ENCODE data around the gene ACOT13.
"Not testable (repeated sequence)": the region's sequence is repeated elsewhere in the genome, so short reads cannot be mapped to it uniquely, and the experiment has no call there.

Gene ACOT13

GRCh38 chr6:24663189-24663588, 3.7 kb upstream of the ACOT13 start:
- DNase-seq = no peak

DNA sequence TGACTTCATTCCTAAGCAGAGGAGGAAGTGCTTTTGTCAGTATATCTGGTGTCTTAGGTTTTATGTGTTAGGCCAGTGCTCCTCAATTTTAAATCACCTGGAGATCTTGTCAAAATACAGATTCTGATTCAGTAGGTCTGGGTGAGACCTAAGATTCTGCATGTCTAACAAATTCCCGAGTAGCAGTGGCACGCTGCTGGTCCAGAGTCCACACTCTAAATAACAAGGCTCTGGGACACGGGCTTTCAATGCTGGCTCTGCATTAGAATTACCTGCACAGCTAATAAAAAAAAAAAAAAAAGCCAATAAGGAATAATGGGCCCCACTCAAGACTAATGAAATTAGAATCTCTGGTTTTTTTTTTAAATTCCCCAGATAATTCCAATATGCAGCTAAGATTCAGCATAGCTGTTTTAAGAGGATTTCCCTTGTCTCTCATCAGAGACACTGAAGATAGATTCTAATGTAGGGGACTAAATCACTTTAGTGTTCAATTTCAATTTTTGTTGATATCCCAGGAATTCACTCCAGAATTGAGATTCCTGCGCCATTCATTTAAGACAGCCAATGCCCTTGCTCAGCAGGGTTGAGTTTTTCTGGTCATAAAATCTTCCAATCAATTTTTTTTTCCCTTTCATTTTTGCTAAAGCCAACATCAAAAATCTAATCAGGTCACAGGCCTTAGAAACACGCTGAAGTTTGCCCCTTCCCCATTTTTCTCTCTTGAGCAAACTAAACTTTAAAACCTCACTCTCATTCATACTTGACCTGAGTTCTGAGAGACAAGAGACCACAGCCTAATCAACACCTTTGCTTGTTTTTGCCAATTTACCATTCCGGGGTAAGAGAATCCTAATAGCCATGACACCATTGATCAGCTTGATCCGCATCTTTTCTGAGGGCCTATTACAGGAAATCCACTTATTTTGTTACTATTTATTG, 2.6 kb upstream of the ACOT13 start:
- DNase-seq = no peak

DNA sequence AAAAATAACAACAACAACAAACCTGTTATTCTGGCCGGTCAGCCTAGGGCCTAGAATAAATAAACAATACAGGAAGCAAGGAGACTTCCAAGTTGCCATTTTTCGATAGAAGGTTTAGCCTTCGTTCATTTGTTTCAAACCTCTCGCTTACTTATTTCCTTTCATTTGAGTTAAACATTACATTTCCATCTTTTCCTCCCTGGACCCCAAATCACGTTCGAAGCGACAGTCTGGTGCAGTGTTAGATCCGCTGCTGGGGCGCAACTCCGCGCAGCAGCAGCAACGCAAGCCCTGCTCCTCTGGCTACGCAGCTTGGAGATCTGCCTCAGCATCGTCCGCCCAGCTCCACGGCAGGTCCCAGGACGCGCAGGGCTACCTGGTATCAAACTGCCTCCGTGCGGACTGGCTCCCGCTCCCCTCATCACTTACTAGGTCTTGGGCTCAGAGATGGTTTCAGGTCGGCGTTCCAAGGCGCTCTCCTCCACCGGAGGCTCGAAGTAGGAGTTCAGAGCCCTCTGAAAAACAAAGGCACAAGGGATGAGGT, 708 bp upstream of the ACOT13 start:
- DNase-seq = peak; percentile 71

GRCh38 chr6:24667378-24667803, 514 bp downstream of the ACOT13 start:
- no peak for DNase-seq

DNA sequence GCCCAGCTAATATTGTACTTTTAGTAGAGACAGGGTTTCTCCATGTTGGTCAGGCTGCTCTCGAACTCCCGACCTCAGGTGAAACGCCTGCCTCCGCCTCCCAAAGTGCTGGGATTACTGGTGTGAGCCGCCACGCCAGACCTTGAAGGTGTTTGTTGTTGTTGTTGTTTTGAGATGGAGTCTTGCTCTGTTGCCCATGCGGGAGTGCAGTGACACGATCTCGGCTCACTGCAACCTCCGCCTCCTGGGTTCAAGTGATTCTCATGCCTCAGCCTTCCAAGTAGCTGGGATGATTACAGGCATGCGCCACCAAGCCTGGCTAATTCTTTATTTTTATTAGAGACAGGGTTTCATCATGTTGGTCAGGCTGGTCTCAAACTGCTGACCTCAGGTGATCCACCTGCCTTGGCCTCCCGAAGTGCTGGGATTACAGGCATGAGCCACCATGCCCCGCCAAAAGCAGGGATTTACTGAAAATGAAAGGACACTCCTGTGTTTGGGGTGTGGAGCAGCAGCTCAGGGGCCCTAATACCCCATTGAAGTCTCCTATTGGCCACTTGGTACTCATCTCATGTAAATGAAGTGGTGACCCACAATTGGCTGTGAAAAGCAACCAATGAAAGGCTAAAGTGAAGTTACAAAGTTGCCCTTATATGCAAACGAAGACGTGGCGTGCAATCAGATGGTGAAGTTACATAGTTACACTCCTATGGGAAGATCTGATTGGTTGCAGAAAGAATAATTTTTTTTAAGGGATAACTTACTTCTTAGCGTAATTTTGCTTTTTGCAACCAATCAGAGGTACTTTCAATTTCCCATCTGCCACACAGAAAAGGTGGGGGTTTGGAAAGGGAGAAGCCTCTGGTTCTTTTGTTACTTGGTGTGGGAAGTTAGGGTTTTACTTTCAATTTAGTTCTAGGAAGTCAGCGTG, 1.5 kb downstream of the ACOT13 start:
- not testable (repeated sequence) for DNase-seq

DNA sequence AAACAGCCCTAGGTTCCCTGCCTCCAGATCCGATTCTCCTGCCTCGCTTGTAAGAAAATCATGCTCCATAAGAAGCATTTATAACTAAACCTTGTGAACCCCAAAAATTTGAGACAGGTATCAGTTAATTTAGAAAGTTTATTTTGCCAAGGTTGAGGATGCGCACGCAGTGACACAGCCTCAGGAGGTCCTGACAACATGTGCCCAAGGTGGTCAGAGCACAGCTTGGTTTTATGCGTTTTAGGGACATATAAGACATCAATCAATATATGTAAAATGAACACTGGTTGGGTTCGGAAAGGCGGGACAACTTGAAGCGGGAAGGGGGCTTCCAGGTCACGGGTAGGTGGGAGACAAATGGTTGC, 2.1 kb downstream of the ACOT13 start:
- no peak for DNase-seq

- not testable (repeated sequence) for DNase-seq
Observed at GRCh38 chr6:24670492-24670891, 3.6 kb downstream of the ACOT13 start.

GRCh38 chr6:24671077-24671476, 4.2 kb downstream of the ACOT13 start:
- not testable (repeated sequence) for DNase-seq

GRCh38 chr6:24672620-24673182, 5.8 kb downstream of the ACOT13 start:
- no peak for DNase-seq

DNA sequence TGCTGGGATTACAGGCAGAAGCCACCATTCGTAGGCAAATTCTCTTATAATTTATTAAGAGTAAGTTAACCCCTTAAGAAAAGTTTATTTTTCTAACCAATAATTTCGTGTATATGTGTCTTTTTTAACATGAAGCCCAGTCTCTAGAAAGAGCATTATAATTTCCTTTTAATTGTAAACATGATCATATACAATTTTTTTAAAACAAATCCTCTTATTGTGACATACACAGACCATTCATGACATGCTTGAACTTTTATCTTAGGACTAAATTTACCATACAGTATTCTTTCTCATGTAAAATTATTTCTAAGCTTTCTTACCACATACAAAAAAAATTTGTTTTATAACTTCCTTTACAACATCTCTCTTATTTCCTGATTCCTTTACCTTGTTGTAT, 6.7 kb downstream of the ACOT13 start:
- DNase-seq = no peak

DNA sequence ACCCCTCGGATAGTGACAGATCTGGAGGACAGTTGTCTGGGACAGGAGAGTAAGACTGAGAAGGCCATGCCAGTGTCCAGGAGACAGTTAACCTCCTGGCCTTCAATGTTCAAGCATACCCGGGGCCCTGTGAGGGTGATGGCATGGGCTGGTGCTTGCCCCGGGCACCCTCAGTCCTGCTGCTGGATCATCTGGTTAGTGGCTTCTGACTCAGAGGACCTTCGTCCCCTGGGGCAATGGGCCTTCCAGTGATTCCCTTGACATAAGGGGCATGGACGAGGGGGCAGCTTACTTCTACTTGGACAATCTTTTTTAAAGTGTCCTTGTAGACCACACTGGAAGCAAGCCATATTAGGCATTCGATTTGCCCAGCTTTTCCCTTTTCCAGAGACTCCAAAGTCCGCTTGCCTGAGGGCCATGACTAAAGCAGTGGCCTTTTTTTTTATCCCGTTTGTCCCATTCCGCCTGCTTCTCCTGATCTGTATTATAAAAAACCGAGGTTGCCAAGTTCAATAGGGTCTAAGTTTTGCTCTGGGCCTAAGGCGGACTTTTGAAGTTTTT, 12.0 kb downstream of the ACOT13 start:
- not testable (repeated sequence) for DNase-seq

DNA sequence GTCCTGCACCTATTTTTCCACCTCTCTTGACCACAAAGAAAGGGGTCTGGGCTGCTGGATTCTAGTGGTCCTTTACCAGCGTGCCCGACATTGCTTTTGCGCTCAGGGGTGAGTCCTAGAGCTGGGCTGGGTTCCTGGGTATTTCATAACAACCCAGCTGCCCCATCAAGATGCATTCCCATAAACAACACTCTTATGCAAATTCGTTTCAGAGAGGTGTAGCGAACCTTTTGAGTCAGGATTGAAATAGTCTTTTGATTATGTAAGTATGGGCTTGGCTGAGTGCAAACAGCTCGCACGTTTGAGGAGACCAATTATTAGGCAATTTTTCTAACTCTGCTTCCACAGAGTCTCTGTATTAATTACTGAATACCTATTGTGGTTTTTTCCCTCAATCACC, 13.7 kb downstream of the ACOT13 start:
- DNase-seq = no peak

DNA sequence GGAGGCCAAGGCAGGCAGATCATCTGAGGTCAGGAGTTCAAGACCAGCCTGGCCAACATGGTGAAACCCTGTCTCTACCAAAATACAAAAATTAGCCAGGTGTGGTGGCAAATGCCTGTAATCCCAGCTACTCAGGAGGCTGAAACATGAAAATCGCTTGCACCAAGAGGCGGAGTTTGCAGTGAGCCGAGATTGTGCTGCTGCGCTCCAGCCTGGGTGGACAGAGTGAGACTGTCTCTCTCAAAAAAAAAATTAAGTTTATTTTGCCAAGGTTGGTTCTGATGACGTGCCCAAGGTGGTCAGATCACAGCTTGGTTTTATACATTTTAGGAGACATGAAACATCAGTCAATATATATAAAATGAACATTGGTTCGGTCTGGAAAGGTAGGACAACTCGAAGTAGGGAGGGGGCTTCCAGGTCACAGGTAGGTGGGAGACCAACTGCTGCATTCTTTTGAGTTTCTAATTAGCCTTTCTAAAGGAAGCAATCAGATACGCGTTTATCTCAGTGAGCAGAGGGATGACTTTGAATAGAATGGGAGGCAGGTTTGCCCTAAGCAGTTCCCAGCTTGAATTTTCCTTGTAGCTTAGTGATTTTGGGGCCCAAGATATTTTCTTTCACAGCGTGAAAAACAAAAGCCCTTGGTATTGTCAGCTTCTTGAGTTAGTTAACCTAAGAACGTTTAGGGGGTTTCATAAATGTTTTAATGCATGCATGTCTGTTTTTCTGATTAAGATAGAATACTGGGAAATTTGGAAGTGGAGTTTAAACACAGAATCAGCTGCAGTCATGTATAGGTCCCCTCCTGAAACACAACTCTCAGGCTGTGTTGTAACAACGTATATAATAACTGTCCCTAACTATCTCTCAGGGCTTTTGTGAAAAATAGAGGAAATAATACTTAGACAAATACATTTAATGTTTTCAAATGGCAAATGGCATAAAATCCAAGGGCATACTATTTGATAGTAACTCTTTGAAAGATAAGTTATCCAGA, 16.7 kb downstream of the ACOT13 start:
- DNase-seq = no peak

DNA sequence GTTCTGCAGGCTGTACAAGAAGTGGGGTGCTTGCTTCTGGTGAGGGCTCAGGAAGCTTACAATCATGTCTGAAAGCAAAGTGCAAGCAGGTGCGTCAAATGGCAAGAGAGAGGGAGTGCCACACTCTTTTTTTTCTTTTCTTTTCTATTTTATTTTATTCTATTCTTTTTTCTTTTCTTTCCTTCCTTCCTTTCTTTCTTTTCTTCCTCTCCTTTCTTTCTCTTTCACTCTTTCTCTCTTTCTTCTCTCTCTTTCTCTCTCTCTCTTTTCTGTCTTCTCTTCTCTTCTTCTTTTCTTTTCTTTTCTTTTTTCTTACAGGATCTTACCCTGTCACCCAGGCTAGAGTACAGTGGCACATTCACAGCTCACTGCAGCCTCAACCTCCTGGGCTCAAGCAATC, 19.5 kb downstream of the ACOT13 start:
- DNase-seq = no peak

DNA sequence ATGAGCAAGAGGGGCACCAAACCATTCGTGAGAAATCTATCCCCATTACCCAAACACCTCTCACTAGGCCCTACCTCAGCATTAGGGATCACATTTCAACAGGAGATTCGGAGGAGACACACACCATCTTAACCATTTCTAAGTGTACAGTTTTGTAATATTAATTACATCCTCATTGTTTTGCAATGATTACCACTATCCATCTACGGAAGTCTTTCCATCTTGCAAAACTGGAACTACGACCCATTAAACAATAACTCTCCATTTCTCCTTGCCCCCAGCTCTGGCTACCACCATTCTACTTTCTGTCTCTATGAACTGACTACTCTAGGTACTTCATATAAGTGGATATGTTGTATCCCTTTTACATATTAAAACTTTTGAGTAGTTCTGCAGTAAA, 20.1 kb downstream of the ACOT13 start:
- DNase-seq = no peak

- DNase-seq = no peak
Observed at GRCh38 chr6:24689964-24690363, 23.1 kb downstream of the ACOT13 start.

DNA sequence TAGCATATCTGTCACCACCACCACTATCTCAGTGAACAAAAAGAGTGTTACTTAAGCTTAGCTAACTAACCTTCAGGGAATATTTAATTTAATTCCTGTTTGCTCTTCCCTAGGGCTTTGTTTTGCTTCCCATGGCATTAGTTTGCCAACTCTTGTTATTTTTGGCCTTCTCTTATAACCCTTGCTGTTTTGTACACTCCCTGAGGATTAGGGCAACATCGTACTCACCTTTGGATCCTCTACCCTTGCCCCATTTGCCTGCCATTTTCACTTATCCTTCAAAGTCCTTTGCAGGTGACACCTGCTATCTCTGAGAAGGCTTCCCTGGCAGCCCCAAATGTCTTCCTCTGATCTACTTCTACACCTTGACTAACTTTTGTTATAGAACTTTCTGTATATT, 23.7 kb downstream of the ACOT13 start:
- DNase-seq = no peak

DNA sequence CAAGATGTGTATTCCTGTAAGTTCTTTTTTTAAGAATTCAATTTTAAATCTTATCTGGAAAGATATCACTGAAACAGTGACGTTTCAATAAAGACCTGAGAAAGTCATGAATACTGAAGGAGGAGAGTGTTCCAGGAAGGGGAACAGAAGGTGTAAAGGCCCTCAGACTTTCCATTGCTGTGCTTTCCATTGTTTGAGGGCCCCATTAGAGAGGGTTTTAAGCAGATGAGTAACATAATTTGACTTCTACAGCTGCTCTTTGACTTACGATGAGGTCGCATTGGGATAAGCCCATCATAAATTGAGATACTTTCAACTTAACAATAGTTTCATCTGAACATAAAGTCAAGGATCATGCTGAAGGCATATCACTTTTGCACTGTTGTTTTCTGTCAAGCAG, 24.7 kb downstream of the ACOT13 start:
- DNase-seq = no peak

DNA sequence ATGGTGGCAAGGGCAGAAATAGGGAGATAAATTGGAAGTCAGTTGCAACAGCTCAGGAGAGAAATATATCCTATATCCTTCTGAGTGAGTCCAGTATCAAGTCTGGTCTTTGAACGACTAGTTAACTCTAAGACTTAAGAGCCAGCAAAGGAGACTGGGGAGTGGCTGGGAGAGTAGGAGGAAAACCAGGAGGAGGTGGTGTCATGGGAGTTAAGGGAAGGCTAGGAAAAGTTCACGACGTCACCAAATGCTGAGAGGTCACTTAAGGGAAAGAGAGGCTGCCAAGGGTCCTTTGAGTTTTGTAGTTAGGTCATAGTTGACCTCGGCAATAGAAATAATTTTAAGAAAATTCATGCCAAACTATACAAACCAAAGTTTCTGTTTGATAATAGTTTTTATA, 25.1 kb downstream of the ACOT13 start:
- DNase-seq = no peak

DNA sequence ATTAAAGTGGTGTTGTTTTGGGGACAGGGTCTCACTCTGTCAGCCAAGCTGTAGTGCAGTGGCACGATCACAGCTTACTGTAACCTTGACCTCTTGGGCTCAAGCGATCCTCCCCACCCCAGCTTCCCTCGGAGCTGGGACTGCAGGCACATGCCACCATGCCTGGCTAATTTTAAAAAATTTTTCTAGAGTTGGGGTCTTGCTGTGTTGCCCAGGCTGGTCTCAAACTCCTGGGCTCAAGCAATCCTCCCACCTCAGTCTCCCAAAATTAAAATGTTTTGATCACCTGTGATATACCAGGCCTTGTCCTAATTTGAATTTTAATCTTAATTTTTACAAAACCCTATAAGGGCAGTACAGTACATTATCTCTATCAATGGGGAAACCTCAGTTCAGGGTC, 25.5 kb downstream of the ACOT13 start:
- no peak for DNase-seq

GRCh38 chr6:24692848-24693592, 26.1 kb downstream of the ACOT13 start:
- no peak for DNase-seq

All from NCI-H1105 treated with DMSO at 0.1 percent for 48 hours (cell line).